K562 (cell line): ENCODE results near the gene TBX19. TPM values are rescaled to one million over a fixed set of nuclear protein-coding genes. Genes with fewer than 3 reads are reported as not detected.

Source experiments
- CBX5 ChIP-seq: IDR thresholded peaks from 2 replicates; pipeline ENCODE4 v1.6.1; 2014; ENCODE audit warnings: low read depth, borderline replicate concordance
- CREB1 ChIP-seq, 2 experiments: sonication (generic) in 1 of 2; formaldehyde crosslinking in 1 of 2; IDR thresholded peaks; 2 replicates each; pipeline versions ENCODE4 v1.6.1 to v1.8.0; 2012 to 2022; ENCODE audit warnings: inconsistent platforms in 1 of 2, mild to moderate bottlenecking in 1 of 2, missing genetic modification reagents in 1 of 2, moderate library complexity in 1 of 2
- HDAC2 ChIP-seq: fragments of 450-650 bp; IDR thresholded peaks from 2 replicates; pipeline ENCODE4 v1.6.1; 2016; ENCODE audit warnings: mild to moderate bottlenecking
- MAZ ChIP-seq, 2 experiments: fragments of 450-650 bp in 1 of 2; sonication (generic) in 1 of 2; formaldehyde crosslinking; IDR thresholded peaks in 1 of 2; conservative IDR thresholded peaks in 1 of 2; 2 replicates each; pipeline versions ENCODE4 v1.4.0 to v1.5.0; 2020; ENCODE audit warnings: mild to moderate bottlenecking in 1 of 2, missing genetic modification reagents in 1 of 2
- NFE2 ChIP-seq: IDR thresholded peaks from 2 replicates; pipeline ENCODE4 v1.6.1; 2014; ENCODE audit warnings: antibody characterized with exemption, low read depth
- NR1H2 ChIP-seq: sonication (generic); formaldehyde crosslinking; IDR thresholded peaks from 2 replicates; pipeline ENCODE4 v1.4.0; 2020; ENCODE audit warnings: mild to moderate bottlenecking, missing genetic modification reagents
- RAD21 ChIP-seq, 2 experiments: fragments of 250-450 bp in 1 of 2; fragments of 450-650 bp in 1 of 2; sonication (Bioruptor Pico) in 1 of 2; formaldehyde crosslinking in 1 of 2; IDR thresholded peaks in 1 of 2; conservative IDR thresholded peaks in 1 of 2; 2 replicates each; pipeline versions ENCODE4 v1.4.0 to v1.8.0; 2020 to 2022; ENCODE audit warnings: mild to moderate bottlenecking in 2 of 2, moderate library complexity in 1 of 2
- RB1 ChIP-seq: fragments of 450-650 bp; IDR thresholded peaks from 2 replicates; pipeline ENCODE4 v1.6.1; 2017; ENCODE audit warnings: low read depth, mild to moderate bottlenecking
- RCOR1 ChIP-seq, 2 experiments: IDR thresholded peaks; 2 replicates each; pipeline ENCODE4 v1.6.1; 2012; ENCODE audit warnings: low read depth in 2 of 2, low read length in 2 of 2, borderline replicate concordance in 1 of 2, improper control_type of control experiment in 1 of 2
- SOX6 ChIP-seq: fragments of 450-650 bp; IDR thresholded peaks from 2 replicates; pipeline ENCODE4 v1.6.1; 2014; ENCODE audit warnings: mild to moderate bottlenecking
- STAG1 ChIP-seq: sonication (generic); formaldehyde crosslinking; IDR thresholded peaks from 2 replicates; pipeline ENCODE4 v1.5.0; 2020; ENCODE audit warnings: missing genetic modification reagents, borderline replicate concordance
- STAT5A ChIP-seq: IDR thresholded peaks from 2 replicates; pipeline ENCODE4 v1.6.1; 2012; ENCODE audit warnings: low read length, inconsistent platforms, borderline replicate concordance
- TCFL5 ChIP-seq: fragments of 250-450 bp; sonication (Bioruptor Pico); conservative IDR thresholded peaks from 2 replicates; pipeline ENCODE4 v1.6.1; 2021; ENCODE audit warnings: mild to moderate bottlenecking, moderate library complexity, matching md5 sums
- TRIM24 ChIP-seq, 2 experiments: fragments of 450-650 bp; IDR thresholded peaks; 2 replicates each; pipeline ENCODE4 v1.6.1; 2016
- U2AF1 ChIP-seq: fragments of 200-400 bp; formaldehyde crosslinking; optimal IDR thresholded peaks from 2 replicates; pipeline ENCODE3; 2017; ENCODE audit warnings: mild to moderate bottlenecking, low read depth, low read length, moderate library complexity
- YY1 ChIP-seq, 3 experiments: IDR thresholded peaks; 2 replicates each; pipeline ENCODE4 v1.6.1; 2011; ENCODE audit warnings: low read length in 2 of 3, mild to moderate bottlenecking in 2 of 3, moderate library complexity in 2 of 3, borderline replicate concordance in 1 of 3, control low read depth in 1 of 3, low read depth in 1 of 3; ENCODE audit not compliant: insufficient read depth in 3 of 3, insufficient replicate concordance in 2 of 3, control insufficient read depth in 1 of 3, insufficient read length in 1 of 3; ENCODE audit errors: extremely low read depth in 1 of 3
- ZNF280B ChIP-seq: fragments of 250-450 bp; sonication (Bioruptor Pico); IDR thresholded peaks from 2 replicates; pipeline ENCODE4 v1.5.1; 2021; ENCODE audit warnings: mild to moderate bottlenecking
- polyA plus RNA-seq, 8 experiments: library from polyadenylated mRNA; depleted of rRNA in 4 of 8; stranded (reverse) in 5 of 8; unstranded in 3 of 8; fragments of >200 nt; fragmentation: Nextera tagmentation in 2 of 8; fragmentation: Illumina TruSeq in 1 of 8; extraction: Ambion mirVana in 2 of 8; extraction: Trizol in 1 of 8; gene quantifications; 2 replicates each; pipeline versions ENCODE4 v1.2.1 to v1.2.3, GENCODE V29; 2011 to 2014; ENCODE audit warnings: inconsistent platforms in 1 of 8, missing spikeins in 1 of 8
- total RNA-seq, 7 experiments: library from RNA; depleted of rRNA in 6 of 7; stranded (reverse); fragments of >200 nt in 6 of 7; fragmentation: Illumina TruSeq in 2 of 7; extraction: Trizol in 2 of 7; gene quantifications; 2 replicates each; pipeline versions ENCODE4 v1.2.1 to v1.2.3, GENCODE V29; 2011 to 2021; ENCODE audit warnings: low replicate concordance in 1 of 7
- TF ChIP-seq, protein P1 (sequence below): fragments of 450-650 bp; formaldehyde crosslinking; IDR thresholded peaks from 2 replicates; pipeline ENCODE4 v1.4.0; 2022; ENCODE audit warnings: mild to moderate bottlenecking, moderate library complexity
- TF ChIP-seq, protein P2 (sequence below): fragments of 450-650 bp; conservative IDR thresholded peaks from 2 replicates; pipeline ENCODE4 v1.6.1; 2016; ENCODE audit warnings: missing genetic modification characterization, low read depth, mild to moderate bottlenecking, control low read depth, missing compliant biosample characterization

The TBX19 gene
- total and polyA plus RNA-seq, 9 of the 15 experiments (the other 6 are each of a cell fraction or from before 2014, with no cell fraction given), result 0.32 to 3.1 (median 0.95) TPM

DNA sequence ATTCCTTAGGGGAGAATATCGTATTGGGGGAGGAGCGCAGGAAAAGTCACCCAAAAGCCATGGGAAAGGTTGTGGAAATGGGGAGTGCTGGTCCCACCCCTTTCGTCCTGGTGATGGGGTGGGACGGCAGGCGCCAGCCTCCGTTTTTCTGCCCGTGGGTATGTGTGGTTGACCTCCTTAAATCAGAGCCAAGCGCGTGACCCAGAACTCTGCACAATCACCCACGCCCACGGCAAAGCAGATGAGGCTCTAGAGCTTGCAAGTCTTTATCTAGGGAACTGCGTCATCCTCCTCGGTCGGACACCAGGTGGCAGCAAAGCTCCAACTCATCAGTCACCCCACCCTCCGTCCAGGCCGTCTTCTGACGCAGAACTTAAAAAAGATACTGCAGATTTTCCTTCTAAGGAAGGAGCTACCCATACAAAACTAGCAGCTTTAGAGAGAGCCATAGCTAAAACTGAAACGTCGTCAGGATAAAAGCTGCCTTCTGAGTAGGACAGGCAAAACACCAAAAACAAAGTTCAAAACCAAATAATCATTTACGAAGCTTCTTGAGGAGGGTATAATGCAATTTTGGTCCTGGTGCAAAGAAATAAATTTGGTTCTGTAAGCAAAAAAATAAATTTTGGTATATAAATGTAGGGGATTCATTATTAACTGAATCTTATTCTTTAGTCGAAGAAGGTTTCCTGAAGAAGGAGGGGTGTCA lies 62.0 kb downstream of the TBX19 start (continued):
- TF ChIP-seq CREB1 (IDR thresholded peaks at IDR 0.05) (peak; percentile 83), CREB1 (CRISPR knock-in tag; IDR thresholded peaks at IDR 0.05) (peak; percentile 86), U2AF1 (no peak), TRIM24 (IDR thresholded peaks at IDR 0.05) (no peak), HDAC2 (peak; percentile 58; the same call in 1 of the 2 replicates), MAZ (CRISPR knock-in tag; conservative IDR thresholded peaks at IDR 0.05 in 1 of 2, IDR thresholded peaks at IDR 0.05 in 1 of 2) (peak; percentile 53 to 83), RAD21 (CRISPR knock-in tag; conservative IDR thresholded peaks at IDR 0.05 in 1 of 2, IDR thresholded peaks at IDR 0.05 in 1 of 2) (peak; percentile 96), SOX6 (peak; percentile 30; the same call in 1 of the 2 replicates), RCOR1 (IDR thresholded peaks at IDR 0.05; ENCODE audit: borderline replicate concordance in 1 of 2, low read depth in 2 of 2, low read length in 2 of 2) (peak in 1 of 2 experiments; percentile 87; a peak in 2 of 4 replicates), RB1 (peak; percentile 75), CBX5 (no peak), NR1H2 (CRISPR knock-in tag) (no peak), STAG1 (peak; percentile 79), TCFL5 (CRISPR knock-in tag) (no peak), STAT5A (no peak), YY1 (IDR thresholded peaks at IDR 0.05; ENCODE audit: borderline replicate concordance in 1 of 3, control insufficient read depth in 1 of 3, extremely low read depth in 1 of 3, insufficient read depth in 3 of 3, insufficient read length in 1 of 3, insufficient replicate concordance in 2 of 3, low read depth in 1 of 3, low read length in 2 of 3) (peak in 1 of 3 experiments; percentile 30), NFE2 (peak; percentile 76), ZNF280B (CRISPR knock-in tag) (no peak)
- TF ChIP-seq, protein P1, sequence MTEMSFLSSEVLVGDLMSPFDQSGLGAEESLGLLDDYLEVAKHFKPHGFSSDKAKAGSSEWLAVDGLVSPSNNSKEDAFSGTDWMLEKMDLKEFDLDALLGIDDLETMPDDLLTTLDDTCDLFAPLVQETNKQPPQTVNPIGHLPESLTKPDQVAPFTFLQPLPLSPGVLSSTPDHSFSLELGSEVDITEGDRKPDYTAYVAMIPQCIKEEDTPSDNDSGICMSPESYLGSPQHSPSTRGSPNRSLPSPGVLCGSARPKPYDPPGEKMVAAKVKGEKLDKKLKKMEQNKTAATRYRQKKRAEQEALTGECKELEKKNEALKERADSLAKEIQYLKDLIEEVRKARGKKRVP (CRISPR knock-in tag), result 0 out of 2 replicates have a peak, but pooled peaks have one; percentile 15
- TF ChIP-seq, protein P2, sequence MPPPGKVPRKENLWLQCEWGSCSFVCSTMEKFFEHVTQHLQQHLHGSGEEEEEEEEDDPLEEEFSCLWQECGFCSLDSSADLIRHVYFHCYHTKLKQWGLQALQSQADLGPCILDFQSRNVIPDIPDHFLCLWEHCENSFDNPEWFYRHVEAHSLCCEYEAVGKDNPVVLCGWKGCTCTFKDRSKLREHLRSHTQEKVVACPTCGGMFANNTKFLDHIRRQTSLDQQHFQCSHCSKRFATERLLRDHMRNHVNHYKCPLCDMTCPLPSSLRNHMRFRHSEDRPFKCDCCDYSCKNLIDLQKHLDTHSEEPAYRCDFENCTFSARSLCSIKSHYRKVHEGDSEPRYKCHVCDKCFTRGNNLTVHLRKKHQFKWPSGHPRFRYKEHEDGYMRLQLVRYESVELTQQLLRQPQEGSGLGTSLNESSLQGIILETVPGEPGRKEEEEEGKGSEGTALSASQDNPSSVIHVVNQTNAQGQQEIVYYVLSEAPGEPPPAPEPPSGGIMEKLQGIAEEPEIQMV (tag), result 0 out of 2 replicates have a peak, but pooled peaks have one; percentile 42
